Activated T-cell treated with anti-CD3 and anti-CD28 coated beads, Interleukin-2, amount 50 U/mL, for 1 hour (primary cell): Measurements from ENCODE around the gene CCPG1.

Source experiments
- DNase-seq: peaks from one replicate; pipeline ENCODE4 v3.0.0-alpha.2; 2020

CCPG1 gene

DNA sequence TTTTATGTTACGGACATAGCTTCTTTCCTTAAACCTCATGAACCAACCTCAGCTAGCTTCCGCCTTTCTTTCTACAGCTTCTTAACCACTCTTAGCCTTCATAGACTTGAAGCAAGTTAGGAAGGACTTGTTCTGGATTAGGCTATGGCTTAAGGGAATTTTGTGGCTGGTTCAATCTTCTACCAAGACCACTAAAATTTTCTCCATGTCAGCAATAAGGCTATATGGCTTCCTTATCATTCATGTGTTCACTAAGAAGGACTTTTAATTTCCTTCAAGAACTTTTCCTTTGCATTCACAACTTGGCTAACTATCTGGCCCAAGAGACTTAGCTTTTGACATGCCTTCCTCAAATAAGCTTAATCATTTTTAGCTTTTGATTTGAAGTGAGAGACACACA lies 24.5 kb downstream of the CCPG1 start:
- no peak for DNase-seq

DNA sequence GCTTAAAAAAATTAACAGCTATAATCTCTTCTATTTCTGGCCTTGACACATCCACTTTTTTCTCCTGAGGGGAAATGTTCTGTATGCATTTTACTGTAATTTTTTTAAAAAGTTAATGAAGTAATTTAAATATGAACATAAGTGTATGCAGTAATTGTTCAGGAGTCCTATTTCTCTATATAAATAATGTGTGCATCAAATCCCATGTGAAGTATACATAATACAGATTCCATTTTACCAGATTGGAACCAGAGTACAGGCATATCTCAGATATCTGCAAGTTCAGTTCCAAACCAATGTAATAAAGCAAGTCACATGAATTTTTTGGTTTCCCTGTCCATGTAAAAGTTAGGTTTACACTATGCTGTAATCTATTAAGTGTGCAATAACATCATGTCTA lies 26.6 kb downstream of the CCPG1 start:
- DNase-seq, result no peak

DNA sequence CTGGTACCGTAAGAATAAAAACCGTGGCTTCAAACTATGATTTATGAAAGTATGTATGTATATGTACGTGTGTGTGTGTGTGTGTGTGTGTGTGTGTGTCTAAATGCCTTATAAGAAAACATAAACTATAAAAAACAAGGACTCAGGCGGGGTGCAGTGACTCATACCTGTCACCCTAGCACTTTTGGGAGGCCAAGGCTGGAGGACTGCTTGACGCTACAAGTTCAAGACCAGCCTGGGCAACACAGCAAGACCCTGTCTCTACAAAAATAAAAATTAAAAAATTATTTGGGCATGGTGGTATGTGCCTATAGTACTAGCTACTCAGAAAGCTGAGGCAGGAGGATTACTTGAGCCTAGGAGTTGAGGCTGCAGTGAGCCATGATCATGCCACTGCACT lies 29.1 kb downstream of the CCPG1 start:
- DNase-seq, result no peak

DNA sequence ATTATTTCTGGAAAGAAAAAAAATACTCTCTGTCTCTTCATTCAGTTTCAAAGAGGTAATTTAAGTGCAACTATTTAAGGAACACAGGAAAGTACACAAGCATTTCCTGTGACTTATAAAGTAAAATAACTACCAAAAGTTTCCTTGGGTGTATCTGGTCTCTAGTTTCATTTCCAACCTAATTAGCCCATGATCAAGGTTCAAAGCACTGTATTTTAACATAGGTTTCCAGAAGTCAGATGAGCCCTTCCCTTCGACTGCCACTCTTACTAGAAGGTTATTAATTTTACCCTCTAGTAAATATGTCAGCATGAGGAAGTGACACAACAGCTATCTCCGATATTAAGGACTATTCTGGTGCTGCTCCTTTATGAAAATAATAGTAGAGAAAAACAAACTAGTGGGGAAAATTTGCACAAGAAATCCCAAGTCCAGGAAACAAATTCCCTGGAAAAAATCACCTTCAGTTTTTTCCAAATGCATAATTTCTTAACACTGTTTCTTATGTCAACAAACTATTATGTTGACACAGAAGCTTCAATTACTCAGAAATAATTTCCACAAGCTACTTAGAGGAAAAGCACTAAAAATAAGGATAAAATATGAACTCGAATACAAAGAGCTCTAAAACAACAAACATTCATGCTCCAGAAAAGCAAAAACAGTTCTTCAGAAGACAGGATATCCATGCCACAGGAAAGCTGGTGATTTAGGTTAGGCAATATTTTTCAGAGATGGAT lies 35.3 kb downstream of the CCPG1 start:
- DNase-seq, result no peak

DNA sequence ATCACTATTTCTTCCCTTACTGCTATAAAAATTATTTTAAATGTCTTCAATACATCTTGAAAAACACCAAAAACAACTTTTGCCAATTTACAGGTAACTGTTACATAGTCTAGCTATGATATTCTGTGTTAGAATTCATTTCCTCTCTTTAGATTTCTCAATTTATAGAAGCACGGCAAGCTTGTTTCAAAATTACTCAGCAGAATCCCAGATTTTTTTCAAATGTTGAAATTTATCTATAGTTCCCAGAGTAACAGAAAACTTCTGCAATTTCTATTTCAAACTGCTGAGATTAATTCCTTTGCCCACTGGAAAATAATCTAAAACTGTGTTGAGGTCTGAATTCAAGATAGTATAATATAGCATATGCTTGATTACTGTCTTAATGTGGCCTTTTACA lies 41.2 kb downstream of the CCPG1 start:
- DNase-seq, result no peak

DNA sequence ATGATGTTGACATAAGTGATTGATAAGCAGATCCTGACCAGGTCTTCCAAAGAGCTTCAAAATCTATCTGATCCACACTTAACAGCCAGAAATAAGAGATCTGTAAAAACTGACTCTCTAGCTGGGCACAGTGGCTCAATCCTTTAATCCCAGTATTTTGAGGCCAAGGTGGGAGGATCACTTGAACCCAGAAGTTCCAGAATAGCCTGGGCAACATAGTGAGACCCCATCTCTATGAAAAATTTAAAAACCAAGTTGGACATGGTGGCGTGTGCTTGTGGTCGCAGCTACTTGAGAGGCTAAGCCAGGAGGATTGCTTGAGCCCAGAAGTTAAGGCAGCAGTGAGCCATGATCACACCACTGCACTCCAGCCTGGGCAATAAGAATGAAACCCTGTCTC lies 45.5 kb downstream of the CCPG1 start:
- DNase-seq, result no peak

DNA sequence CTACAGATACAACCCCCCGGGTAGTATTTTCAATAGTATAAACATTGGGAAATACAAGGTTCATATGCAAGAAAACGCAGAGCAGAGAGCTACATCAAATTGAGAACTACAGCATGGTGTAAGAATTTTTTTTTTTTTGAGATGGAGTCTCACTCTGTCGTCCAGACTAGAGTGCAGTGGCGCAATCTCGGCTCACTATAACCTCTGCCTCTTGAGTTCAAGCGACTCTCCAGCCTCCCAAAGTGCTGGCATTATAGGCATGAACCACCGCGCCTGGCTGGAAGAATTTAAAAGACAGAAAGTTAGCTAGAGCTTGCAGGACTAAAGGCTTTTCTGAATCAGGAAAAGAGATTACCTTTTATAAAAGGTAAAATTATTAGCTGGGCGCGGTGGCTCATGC lies 47.1 kb downstream of the CCPG1 start:
- no peak for DNase-seq

DNA sequence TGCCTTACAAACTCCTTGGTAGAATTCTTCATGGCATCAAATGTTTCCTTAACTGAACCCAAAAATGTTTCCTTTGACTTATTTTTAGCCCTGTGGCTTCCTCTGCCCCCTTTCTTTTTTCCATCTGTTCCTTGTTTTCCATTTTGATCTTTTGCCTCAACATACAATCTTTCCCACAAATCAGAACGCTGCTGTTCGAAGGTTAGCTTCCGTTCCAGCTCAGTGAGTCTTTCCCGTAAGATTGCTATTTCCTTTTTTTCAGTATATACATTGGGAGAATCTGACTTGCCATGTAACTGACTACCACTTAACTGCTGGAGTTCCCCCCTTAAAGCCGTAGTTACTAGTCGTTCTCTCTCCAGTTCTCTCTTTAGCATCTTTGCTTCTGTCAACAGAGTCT lies 47.9 kb downstream of the CCPG1 start:
- no peak for DNase-seq

DNA sequence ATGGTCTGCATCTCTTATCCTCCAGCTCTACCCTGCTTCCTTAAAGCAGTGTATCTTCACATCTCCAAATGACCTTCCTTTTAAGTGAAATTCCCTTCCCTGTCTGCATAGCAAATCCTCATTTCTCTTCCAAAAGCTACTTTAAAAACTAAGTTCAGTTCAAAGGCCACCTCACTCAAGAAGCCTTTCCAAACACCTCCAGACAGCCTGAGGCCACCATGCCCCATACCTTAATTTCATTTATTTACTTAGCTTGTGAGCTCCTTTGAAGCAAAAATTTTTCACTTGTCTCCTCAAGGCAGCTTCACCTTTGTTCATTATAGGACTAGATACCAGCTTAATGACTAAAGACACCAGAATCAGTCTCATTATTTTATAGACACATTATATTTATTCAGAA lies 49.7 kb downstream of the CCPG1 start:
- no peak for DNase-seq

DNA sequence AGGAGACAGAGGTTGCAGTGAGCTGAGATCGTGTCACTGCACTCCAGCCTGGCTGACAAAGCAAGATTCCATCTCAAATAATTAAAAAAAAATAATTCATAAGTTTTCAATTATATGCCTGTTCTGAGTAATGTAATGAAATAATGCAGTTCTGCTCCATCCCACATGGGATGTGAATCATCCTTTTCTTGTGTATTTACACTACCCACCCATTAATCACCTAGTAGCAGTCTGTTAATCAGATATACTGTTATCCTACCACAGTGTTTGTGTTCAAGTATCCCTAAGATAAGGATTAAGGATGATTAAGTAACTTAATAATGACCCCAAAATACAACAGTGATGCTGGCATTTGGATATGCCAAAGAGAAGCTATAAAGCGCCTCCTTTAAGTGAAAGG lies 50.4 kb downstream of the CCPG1 start:
- DNase-seq, result no peak

DNA sequence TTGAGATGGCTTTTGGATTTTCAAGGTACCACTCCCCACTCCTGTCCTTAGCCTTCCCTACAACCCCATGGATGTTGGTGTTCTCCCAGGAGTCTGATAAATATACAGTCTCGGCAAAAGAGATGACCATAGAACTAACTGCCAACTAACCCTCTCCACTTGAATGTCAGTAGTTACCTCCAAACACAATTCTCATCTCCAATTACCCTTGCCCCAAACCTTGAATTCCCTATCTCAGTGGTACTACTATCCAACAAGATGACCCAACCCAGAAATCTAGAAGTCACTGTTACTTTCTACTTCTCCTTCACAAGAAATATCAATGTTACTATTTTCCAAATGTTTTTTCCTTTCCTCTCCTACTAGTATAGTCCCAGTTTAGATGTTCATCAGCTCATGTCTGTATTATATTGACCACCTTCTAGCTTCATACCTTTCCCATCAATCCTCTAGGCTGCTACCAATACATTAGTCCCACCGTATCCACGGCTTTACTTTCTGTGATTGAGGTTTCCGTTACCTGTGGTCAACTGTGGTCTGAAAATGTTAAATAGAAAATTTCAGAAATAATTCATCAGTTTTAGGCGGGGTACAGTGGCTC lies 51.1 kb downstream of the CCPG1 start:
- DNase-seq, result no peak

DNA sequence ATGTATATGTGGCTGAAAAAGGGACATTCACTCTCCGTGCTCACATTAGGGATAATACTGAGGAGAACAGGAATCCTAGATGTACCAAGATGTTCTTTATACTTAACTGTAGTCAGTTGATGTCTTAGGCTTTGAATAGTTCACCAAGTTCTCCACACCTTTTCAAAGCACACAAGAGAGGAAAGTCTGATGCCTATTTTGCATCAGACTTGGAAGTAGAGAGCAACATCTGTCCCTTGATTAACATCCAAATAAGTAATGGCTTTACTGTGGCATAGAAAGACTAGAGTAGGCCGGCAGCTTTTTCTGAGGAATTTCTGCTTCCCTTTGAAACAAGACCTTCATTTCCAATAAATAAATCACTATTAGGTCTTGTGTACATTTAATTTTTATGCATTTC lies 55.1 kb downstream of the CCPG1 start:
- no peak for DNase-seq

DNA sequence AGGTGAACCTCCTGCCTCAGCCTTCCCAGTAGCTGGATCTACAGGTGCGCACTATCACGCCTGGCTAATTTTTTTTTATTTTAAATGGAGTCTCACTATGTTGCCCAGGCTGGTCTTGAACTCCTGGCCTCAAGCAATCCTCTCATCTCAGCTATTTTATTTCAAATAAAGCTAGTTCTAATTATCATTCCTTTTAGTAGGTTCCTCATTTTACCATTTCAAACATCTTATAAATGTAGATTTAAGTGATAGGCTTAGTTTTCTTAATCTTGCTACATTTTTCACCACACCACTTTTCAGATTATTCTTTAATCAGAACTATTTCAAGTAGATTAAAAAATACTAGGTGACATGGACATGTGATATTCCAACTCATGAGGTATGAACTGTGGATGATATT lies 58.9 kb downstream of the CCPG1 start:
- no peak for DNase-seq

DNA sequence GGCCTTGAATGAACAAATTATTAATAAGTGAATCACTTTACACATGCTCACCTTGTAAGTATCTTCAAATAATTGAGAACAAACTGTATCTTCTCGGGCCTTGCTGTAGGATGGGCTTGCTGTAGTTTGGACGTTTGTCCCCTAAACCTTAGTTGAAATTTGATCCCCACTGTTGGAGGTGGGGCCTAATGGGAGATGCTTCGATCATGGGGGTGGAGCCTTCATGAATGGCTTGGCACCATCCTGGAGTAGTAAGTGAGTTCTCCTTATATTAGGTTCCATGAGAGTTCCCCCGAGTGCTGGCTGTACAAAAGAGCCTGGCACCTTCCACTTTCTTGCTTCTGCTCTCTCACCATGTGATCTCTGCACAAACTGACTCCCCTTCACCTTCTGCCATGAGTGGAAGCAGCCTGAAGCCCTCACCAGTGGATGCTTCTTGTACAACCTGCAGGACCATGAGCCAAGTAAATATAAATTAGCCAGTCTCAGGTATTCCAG lies 59.8 kb downstream of the CCPG1 start:
- no peak for DNase-seq

DNA sequence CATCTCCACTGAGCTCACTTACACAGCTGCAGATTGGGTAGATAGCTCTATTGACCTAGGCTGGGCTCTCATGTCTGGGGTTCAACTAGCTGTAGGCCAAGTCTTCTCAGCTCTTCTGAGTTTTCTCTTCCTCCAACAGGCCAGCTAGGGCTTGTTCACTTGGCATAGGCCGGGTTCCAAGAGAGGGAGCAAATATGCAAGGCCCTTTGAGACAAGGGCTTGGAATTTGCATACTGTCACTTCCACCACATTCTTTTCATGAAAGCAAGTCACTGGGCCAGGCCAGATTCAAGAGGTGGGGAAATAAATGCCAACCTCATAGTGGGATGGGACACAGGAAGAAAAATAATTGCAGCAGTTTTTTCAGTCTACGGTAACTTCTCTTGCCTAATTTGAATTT lies 64.0 kb downstream of the CCPG1 start:
- DNase-seq, result no peak

DNA sequence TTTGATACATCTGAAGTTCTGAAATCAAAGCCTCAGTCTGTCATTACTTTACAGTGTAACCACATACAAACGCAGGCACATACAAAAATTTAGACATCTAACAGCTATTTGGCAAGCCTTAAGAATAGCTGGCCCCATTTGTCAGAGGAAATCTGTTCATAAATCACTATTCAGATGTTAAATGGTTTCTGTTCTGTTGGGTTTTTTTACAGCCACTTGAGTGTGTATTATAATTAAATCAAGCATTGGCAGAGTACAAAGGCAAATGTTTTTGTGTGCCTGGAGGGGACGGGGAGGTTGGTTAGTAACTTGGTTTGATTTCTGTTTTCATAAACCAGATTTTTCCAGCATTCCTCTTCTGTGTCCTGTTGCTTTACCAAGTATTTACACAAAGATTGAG lies 65.0 kb downstream of the CCPG1 start:
- DNase-seq, result no peak

DNA sequence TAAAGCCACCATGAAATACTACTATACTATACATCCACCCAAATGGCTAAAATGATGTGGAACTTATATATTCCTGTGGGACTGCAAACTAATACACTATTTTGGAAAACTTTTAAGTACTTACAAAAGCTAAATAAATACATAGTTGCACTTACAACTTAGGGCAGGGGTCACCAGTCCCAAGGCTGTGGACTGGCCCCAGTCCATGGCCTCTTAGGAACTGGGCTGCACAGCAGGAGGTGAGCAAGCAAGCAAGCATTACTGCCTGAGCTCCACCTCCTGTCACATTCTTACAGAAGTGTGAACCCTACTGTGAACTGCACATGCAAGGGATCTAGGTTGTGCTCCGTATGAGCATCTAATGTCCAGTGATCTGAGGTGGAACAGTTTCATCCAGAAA lies 71.0 kb downstream of the CCPG1 start:
- no peak for DNase-seq

DNA sequence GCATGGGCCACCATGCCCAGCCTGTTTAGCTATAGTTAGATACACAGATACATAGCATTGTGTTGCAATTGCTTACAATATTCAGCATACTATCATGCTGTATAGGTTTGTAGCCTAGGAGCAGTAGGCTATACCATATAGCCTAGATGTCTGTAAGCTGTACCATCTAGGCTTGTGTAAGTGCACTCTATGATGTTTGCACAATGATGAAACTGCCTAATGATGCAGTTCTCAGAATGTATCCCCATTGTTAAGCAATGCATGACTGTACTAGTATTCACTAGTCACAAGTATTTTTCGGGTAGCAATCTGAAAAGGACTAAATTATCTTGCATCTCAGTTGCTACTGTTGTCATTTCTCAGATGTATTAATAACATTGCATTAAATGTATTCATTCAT lies 73.2 kb downstream of the CCPG1 start:
- DNase-seq, result no peak

DNA sequence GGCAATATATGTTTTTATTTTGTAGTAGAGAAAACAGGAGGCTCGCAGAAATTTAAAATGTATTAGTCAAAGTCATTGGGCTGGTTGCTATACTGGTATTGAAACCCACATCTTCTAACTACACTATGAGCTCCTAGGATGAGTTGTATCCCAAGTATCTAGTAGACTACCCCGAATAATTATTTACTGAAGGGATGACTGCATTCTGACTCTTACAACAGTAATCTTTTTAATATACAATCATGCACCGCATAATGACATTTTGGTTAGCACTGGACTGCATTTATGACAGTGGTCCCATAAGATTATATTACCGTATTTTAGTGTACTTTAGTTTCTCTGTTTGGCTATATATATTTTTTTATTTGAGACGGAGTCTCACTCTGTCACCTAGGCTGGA lies 73.8 kb downstream of the CCPG1 start:
- DNase-seq, result no peak

DNA sequence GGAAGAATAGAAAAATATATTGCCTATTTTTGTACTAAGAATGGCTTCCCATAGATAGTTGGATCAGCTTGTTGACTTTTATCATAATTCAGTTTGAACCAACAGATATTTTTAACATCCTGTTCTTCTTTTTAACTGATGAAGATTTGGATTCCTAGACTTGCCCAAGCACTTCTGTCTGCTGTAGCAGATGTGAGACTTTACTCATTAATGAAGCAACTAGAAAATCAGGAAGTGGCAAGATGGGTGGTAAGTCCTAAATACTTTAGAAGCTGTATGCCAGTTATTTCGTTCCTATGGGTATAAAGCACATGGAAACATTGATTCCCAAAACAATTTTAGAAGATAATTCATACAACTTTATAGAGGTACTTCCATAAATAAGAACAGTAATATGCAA lies 80.8 kb downstream of the CCPG1 start:
- no peak for DNase-seq

DNA sequence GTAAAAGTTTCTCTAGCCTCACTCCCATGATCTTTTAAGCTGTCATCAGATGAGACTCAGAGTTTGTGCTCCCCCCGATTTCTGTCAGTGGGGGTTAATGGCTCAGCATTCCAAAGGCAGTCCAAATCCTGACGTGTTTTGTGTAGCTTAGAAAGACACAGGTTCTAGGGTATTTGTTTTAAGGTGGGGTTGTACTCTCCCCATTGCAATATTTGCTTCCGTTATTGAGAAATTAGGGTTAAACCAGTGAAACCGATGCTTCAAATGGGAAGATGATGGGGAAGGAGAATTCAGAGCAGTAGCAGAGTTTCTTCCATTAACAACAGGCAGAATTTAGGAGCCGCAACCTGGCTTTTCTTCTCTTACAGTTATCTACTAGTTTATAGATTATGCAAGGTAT lies 85.7 kb downstream of the CCPG1 start:
- DNase-seq, result no peak

DNA sequence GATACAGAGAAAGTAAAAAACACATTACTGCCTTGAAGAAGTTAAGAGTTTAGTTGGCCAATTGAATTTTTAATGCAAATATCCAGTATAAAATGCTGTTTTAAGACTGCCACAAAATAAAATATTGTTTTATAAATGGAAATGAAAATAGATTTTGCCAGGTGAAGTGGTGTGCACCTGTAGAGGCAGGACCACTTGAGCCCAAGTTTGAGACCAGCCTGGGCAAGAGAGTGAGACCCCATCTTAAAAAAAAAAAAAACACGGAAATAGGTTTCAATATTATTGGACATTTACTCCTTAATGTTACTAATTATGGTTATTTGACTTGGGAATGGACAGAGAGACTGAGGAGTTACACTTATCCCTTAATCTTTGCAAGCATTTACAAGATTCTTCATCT lies 87.2 kb downstream of the CCPG1 start:
- no peak for DNase-seq

DNA sequence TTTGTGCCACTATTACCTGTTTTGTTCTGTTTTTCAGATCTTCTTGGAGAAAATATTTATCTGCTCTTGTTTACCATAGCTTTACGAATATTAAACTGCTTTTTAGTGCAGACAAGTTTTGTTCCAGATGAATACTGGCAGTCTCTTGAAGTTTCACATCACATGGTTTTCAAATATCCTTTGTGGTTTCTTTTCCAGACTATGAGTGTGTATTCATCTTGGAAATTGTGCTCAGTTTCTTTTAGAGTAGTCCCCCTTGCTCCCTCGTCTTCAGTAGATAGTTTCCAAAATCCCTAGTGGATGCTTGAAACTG lies 88.0 kb downstream of the CCPG1 start:
- DNase-seq, result no peak

DNA sequence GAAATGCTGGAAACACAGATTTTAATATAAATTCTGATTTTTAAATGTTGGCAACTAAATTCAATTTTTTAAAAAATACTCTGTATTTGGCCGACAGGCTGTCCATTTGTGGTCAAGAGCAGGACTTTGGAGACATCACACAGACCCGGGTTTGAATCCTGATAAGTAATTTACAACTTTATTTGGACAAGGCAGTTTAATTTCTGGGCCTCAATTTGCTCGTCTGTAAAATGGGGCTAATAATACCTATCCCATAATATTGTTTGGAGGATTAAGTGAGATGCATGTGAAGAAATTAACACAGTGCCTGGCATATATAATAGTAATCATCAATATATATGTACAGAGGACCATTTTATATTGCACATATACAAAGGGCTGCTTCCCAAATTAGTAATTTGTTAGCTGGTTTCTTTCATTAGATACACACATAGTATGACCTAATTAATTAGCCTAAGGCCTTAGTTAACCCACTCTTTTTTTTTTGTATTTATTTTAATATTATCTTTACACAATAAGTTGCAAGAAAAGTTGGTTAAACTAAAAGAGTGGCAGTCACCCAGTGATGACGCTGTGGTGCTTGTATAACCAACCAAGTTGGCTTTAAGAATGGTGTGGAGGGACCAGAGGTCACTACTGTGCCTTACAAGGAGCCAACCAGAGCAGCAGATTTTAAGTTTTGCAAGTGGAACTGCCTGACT lies 88.5 kb downstream of the CCPG1 start:
- DNase-seq, result no peak
